Measurements from ENCODE around the gene LINC00305. TPM values are rescaled to one million over a fixed set of nuclear protein-coding genes. Genes with fewer than 3 reads are reported as not detected.

The LINC00305 gene
- total RNA-seq, 1 donor from 2014 or later, result not detected

- no peak for DNase-seq (ENCODE audit: low spot score)
- intact Hi-C loops (cut with DNase I), result no loop called here
Measured at GRCh38 chr18:64044616-64045015, 104.3 kb downstream of the LINC00305 start.

DNA sequence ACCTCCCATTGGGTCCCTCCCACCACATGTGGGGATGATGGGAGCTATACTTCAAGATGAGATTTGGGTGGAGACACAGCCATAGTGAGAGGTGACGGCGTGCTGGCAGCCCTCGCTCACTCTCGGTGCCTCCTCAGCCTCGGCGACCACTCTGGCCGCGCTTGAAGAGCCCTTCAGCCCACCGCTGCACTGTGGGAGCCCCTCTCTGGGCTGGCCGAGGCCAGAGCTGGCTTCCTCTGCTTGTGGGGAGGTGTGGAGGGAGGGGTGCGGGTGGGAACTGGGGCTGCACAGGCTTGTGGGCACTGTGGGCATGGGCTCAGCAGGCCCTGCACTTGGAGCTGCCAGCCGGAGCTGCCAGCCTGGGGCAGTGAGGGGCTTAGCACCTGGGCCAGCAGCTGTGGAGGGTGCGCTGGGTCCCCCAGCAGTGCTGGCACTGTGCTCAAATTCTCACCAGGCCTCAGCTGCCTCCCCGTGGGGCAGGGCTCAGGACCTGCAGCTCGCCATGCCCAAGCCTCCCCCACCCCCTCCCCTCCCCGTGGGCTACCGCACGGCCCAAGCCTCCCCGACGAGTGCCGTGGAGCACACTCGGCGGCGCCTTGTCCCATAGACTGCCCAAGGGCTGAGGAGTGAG, 106.0 kb downstream of the LINC00305 start:
- intact Hi-C loops (cut with DNase I), result no loop called here

GRCh38 chr18:64037812-64038414, 111.0 kb downstream of the LINC00305 start:
- DNase-seq (ENCODE audit: low spot score), result no peak
- intact Hi-C loops (cut with DNase I), result no loop called here

More for the DNA sequence above, 106.0 kb downstream of the LINC00305 start:
- no peak for DNase-seq (ENCODE audit: low spot score)

DNA sequence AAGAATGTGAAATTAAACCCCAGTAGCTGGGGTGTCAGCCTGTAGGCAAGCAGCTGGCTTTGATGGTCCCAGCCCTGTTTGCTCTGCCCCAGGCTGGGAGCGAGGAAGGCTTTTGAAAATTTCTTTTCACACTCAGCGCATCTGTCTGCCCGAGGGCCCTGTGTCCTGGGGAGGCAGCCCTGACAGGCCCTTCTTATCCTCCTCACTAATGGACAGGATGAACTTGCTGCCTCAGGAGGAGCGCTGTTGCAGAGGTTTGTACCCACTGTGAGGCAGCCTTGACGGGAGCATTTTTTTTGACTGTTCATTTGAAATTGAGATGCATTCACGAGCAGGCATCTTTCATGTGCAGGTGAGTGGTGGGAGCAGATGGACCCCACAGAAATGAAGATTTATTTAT, 116.6 kb downstream of the LINC00305 start:
- intact Hi-C loops (cut with DNase I), result no loop called here
- DNase-seq (ENCODE audit: low spot score), result no peak

DNA sequence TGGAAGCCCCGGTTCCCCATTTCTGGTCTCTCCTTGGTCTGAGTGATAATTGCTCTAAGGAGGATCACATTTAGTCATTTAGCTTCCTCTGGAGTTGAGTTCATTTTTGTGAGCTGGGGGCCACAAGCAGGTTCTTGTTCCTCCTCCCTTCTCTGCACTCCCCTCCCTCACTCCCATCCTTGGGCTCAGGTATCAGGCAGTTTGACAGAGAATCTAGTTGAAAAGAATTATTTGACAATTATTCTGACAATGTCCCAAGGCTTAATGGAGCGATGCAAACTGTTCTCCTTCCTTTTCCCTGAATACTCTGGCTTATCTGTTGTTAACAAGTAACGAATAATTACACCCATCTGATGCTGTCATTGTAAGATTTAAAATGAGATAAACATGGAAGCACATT, 117.5 kb downstream of the LINC00305 start:
- intact Hi-C loops (cut with DNase I), result no loop called here
- no peak for DNase-seq (ENCODE audit: low spot score)

Other genes with a start within 250 kb of the LINC00305 start
- not detected for gene SERPINB10, start 241.1 kb downstream of the LINC00305 start, total RNA-seq
- gene HMSD, start 199.8 kb downstream of the LINC00305 start, total RNA-seq, result 1.1 TPM
- 4.5 TPM for gene SERPINB8, start 179.0 kb downstream of the LINC00305 start, total RNA-seq